Activated naive CD4-positive, alpha-beta T cell treated with anti-CD3 and anti-CD28 coated beads, Interleukin-2, amount 10 ng/mL, durations not matched to agents 5 hours and 36 hours (primary cell): ENCODE data around the gene SEC22B. TPM values are rescaled to one million over a fixed set of nuclear protein-coding genes. Genes with fewer than 3 reads are reported as not detected.

Experiments used
- total RNA-seq, 2 experiments: library from RNA; stranded (reverse); gene quantifications; one replicate each; pipeline ENCODE4 v1.2.3, GENCODE V29; 2021

The SEC22B gene
- total RNA-seq: 10 to 100 TPM; 24.7 to 25.7 TPM

DNA sequence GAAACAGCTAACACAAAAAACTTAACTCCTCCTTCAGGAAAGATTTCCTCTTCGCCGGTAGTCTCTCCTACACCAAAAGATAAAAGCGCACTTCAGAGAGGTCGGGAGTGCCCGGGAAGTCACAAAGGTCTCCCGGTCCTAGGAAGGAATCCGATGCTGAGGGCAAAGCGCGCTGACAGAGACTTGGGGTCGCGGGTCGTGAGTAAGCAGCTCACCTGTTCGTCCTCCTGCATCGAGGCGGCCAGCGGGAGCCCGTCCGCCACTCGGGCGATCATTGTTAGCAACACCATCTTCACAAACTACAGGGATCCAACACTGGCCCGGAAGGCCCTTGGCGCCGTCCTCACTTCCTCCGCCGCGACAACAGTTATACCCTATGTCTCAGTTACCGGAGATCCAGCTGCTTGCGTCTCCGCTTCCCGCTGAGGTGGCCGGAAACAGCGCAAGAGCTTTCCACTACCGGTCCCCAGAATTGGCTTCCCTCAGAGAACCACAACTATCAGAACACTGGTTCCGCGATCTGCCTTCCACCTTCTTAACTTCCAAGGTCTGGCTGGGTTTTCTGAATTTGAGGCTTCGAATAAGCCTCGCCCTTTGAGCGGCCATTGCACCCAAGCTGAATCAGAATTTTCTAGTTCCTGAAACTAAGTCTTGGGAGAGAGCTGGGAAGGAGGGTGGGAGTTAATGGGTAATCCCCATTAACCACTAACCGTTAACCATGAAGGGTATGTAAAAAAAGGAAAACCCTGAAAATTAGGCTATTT, at the start of gene SEC22B:
SEC22B (minus strand) TSS at position 429 of the 764 bp plus-strand sequence; CDS start at position 290, 139 bp downstream.

Other genes starting within 250 kb of the SEC22B start
- gene NOTCH2, start 106.9 kb downstream of the SEC22B start, total RNA-seq: 10 to 100 TPM; 70.5 to 76.0 TPM
- 10 to 100 TPM; 61.9 to 63.4 TPM for gene NBPF8, start 238.5 kb upstream of the SEC22B start, total RNA-seq